SJCRH30 (cell line): ENCODE data around the gene XPC. TPM values are rescaled to one million over a fixed set of nuclear protein-coding genes. Genes with fewer than 3 reads are reported as not detected.

Source experiments
- DNase-seq, 2 experiments: peaks; one replicate each; pipeline ENCODE4 v3.0.0-alpha.2; 2015 to 2020
- H3K27ac ChIP-seq: fragments of 250-450 bp; sonication (Bioruptor Pico); 2 replicates; pipeline ENCODE4 v1.5.1; 2020; ENCODE audit warnings: mild to moderate bottlenecking, moderate library complexity
- H3K27me3 ChIP-seq: fragments of 250-450 bp; sonication (Bioruptor Pico); 2 replicates; pipeline ENCODE4 v1.5.1; 2020; ENCODE audit warnings: mild to moderate bottlenecking, moderate library complexity
- H3K36me3 ChIP-seq: fragments of 250-450 bp; sonication (Bioruptor Pico); 2 replicates; pipeline ENCODE4 v1.5.1; 2020; ENCODE audit warnings: mild to moderate bottlenecking, moderate library complexity
- H3K4me1 ChIP-seq: fragments of 250-450 bp; sonication (Bioruptor Pico); 2 replicates; pipeline ENCODE4 v1.5.1; 2020; ENCODE audit warnings: mild to moderate bottlenecking, moderate library complexity
- H3K4me3 ChIP-seq: fragments of 250-450 bp; sonication (Bioruptor Pico); 2 replicates; pipeline ENCODE4 v1.5.1; 2020; ENCODE audit warnings: mild to moderate bottlenecking, moderate library complexity
- H3K9me3 ChIP-seq: fragments of 250-450 bp; sonication (Bioruptor Pico); replicated peaks from 2 replicates; pipeline ENCODE4 v1.5.1; 2020; ENCODE audit warnings: mild to moderate bottlenecking, moderate library complexity
- total RNA-seq: library from RNA; depleted of rRNA; stranded (reverse); fragments of >200 nt; shearing (Covaris generic); gene quantifications from 2 replicates; pipeline ENCODE4 v1.2.3, GENCODE V29; 2014

The XPC gene
- total RNA-seq, 1 experiment from 2014 or later, result 21.0 TPM

- no peak overlapping the region for H3K27ac ChIP-seq
- DNase-seq, result no peak
- H3K4me3 ChIP-seq, result no peak overlapping the region
- H3K36me3 ChIP-seq, result peaks cover 8% of the 10 kb centered on the region
- no peaks in the 10 kb centered on the region for H3K9me3 ChIP-seq
- peaks cover 28% of the 10 kb centered on the region for H3K4me1 ChIP-seq
- no peaks in the 10 kb centered on the region for H3K27me3 ChIP-seq
Measured at GRCh38 chr3:14141602-14142341, 36.6 kb downstream of the XPC start.

- no peak overlapping the region for H3K27ac ChIP-seq
- H3K36me3 ChIP-seq, result peaks cover 12% of the 10 kb centered on the region
- H3K4me1 ChIP-seq, result peaks cover 27% of the 10 kb centered on the region
- DNase-seq, result no peak
- no peaks in the 10 kb centered on the region for H3K9me3 ChIP-seq
- no peaks in the 10 kb centered on the region for H3K27me3 ChIP-seq
- H3K4me3 ChIP-seq, result no peak overlapping the region
Measured at GRCh38 chr3:14141144-14141543, 37.3 kb downstream of the XPC start.

GRCh38 chr3:14140668-14141067 lies 37.7 kb downstream of the XPC start:
- H3K36me3 ChIP-seq, result peaks cover 16% of the 10 kb centered on the region
- peaks cover 22% of the 10 kb centered on the region for H3K4me1 ChIP-seq
- DNase-seq, result no peak
- H3K9me3 ChIP-seq, result no peaks in the 10 kb centered on the region
- H3K27me3 ChIP-seq, result no peaks in the 10 kb centered on the region
- no peak overlapping the region for H3K4me3 ChIP-seq
- H3K27ac ChIP-seq, result no peak overlapping the region

DNA sequence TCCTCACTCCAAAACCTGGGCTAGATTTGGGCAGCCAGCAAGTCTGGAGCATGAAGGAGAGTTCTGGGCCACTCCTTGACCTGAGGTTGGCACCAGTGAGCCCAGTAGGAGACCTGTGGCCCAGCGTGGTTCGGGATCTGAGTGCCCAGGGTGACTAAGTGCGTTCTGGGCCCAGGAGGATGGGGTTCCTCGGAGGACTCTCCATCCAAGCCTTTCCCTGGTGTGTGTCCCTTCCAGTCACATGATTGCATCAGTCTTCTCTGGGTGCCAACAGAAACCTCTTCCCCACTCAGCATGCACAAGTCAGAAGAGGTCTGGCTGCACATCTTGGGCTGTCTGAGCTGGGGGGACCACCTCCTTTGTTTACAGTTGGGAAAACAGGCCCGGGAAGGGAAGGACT lies 38.6 kb downstream of the XPC start:
- Histone ChIP-seq H3K4me3 (no peak overlapping the region), H3K9me3 (no peaks in the 10 kb centered on the region), H3K27me3 (no peaks in the 10 kb centered on the region), H3K4me1 (peaks cover 17% of the 10 kb centered on the region), H3K27ac (no peak overlapping the region), H3K36me3 (peaks cover 16% of the 10 kb centered on the region)
- no peak for DNase-seq

GRCh38 chr3:14138878-14139655 lies 39.3 kb downstream of the XPC start:
- H3K27ac ChIP-seq, result no peak overlapping the region
- peaks cover 11% of the 10 kb centered on the region for H3K4me1 ChIP-seq
- H3K36me3 ChIP-seq, result peaks cover 21% of the 10 kb centered on the region
- no peak for DNase-seq
- no peaks in the 10 kb centered on the region for H3K27me3 ChIP-seq
- no peaks in the 10 kb centered on the region for H3K9me3 ChIP-seq
- H3K4me3 ChIP-seq, result no peak overlapping the region

- peaks cover 3% of the 10 kb centered on the region for H3K4me1 ChIP-seq
- no peaks in the 10 kb centered on the region for H3K27me3 ChIP-seq
- no peak for DNase-seq
- no peak overlapping the region for H3K4me3 ChIP-seq
- H3K27ac ChIP-seq, result no peak overlapping the region
- no peaks in the 10 kb centered on the region for H3K9me3 ChIP-seq
- H3K36me3 ChIP-seq, result peaks cover 29% of the 10 kb centered on the region
Measured at GRCh38 chr3:14138109-14138877, 40.1 kb downstream of the XPC start.

- Histone ChIP-seq H3K4me1 (no peaks in the 10 kb centered on the region), H3K27ac (no peak overlapping the region), H3K4me3 (no peak overlapping the region), H3K27me3 (no peaks in the 10 kb centered on the region), H3K9me3 (no peaks in the 10 kb centered on the region), H3K36me3 (peaks cover 35% of the 10 kb centered on the region)
- no peak for DNase-seq
Measured at GRCh38 chr3:14137445-14137844, 41.0 kb downstream of the XPC start.

GRCh38 chr3:14137004-14137403 lies 41.4 kb downstream of the XPC start:
- no peak overlapping the region for H3K4me3 ChIP-seq
- no peaks in the 10 kb centered on the region for H3K27me3 ChIP-seq
- no peaks in the 10 kb centered on the region for H3K9me3 ChIP-seq
- no peak for DNase-seq
- peaks cover 36% of the 10 kb centered on the region for H3K36me3 ChIP-seq
- H3K4me1 ChIP-seq, result no peaks in the 10 kb centered on the region
- H3K27ac ChIP-seq, result no peak overlapping the region

GRCh38 chr3:14135581-14135980 lies 42.8 kb downstream of the XPC start:
- H3K27me3 ChIP-seq, result no peaks in the 10 kb centered on the region
- DNase-seq, result no peak
- H3K36me3 ChIP-seq, result peaks cover 47% of the 10 kb centered on the region
- no peak overlapping the region for H3K27ac ChIP-seq
- no peaks in the 10 kb centered on the region for H3K4me1 ChIP-seq
- H3K9me3 ChIP-seq, result no peaks in the 10 kb centered on the region
- H3K4me3 ChIP-seq, result no peak overlapping the region

DNA sequence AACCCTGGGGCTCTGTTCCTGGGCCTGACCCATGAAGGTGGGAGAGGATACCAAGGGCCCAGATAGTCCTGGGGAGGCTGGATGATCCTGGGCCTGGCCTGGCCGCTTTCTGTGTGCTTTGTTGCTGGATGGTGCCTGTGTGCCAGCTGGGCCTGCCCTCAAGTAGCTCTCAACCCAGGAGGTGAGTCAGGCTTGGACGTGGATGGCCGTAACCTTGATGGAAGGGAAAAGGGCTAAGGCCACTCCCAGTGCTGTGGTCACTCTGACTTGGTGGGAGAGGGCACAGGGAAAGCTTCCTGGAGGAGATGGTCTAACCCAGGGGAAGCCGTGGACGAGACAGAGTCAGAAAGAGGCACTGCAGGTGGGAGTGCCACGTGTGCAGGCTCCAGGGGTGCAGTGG lies 44.1 kb downstream of the XPC start:
- no peaks in the 10 kb centered on the region for H3K27me3 ChIP-seq

DNA sequence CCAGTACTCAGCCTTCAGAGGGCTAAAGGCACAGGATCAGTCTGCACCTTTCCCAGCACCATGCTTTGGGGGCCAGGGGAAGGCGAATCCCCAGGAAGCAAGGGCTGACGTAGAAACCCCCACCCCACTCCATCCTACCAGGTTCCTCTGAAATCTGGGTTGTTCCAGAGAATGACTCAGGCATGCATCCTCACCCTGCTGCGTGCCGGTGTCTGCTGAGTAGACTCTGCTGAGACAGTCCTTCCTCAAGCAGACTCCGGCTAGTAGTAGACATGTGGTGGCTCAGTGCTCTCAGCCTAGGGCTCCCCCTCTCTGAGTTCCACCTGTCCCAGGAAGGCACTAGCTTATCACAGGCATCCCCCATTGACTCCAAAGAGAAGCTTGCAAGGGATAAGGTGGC lies 44.5 kb downstream of the XPC start:
- H3K9me3 ChIP-seq, result no peaks in the 10 kb centered on the region
- DNase-seq, result no peak
- H3K27me3 ChIP-seq, result no peaks in the 10 kb centered on the region
- no peak overlapping the region for H3K4me3 ChIP-seq
- H3K36me3 ChIP-seq, result peaks cover 56% of the 10 kb centered on the region
- H3K27ac ChIP-seq, result no peak overlapping the region
- no peaks in the 10 kb centered on the region for H3K4me1 ChIP-seq

More for the DNA sequence above, 44.1 kb downstream of the XPC start:
- H3K4me1 ChIP-seq, result no peaks in the 10 kb centered on the region
- peaks cover 57% of the 10 kb centered on the region for H3K36me3 ChIP-seq
- no peak overlapping the region for H3K27ac ChIP-seq
- no peak for DNase-seq
- H3K9me3 ChIP-seq, result no peaks in the 10 kb centered on the region
- H3K4me3 ChIP-seq, result no peak overlapping the region

DNA sequence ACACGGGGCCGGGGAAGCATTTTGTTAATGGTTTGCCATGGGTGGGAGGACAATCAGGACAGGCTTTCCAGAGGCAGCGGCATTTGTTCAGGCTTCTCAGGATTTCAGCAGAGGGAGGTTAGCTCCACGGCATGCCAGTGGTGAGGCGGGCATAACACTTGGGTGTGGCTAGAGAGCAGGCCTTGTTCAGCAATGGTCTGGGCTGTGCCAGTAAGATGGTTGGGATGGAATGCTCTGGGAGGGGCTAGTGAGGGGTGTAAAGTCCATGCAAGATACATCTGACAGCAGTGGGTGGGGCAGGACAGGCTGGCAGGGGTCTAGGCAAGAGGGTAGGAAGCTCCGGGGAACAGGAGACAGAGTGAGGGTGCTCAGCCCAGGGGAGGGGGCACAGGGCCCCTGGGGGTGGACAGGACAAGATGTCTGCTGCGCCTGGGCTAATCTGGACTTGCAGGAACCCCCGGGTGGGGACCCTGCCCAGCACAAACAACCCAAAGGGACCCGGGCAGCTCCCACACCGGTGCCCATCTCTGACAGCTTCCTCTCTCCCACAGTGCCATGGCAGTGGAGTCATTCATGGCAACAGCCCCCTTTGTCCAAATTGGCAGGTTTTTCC lies 45.1 kb downstream of the XPC start:
- no peaks in the 10 kb centered on the region for H3K9me3 ChIP-seq
- H3K4me1 ChIP-seq, result no peaks in the 10 kb centered on the region
- no peak overlapping the region for H3K27ac ChIP-seq
- DNase-seq, result no peak
- H3K4me3 ChIP-seq, result no peak overlapping the region
- H3K27me3 ChIP-seq, result no peaks in the 10 kb centered on the region
- peaks cover 62% of the 10 kb centered on the region for H3K36me3 ChIP-seq

DNA sequence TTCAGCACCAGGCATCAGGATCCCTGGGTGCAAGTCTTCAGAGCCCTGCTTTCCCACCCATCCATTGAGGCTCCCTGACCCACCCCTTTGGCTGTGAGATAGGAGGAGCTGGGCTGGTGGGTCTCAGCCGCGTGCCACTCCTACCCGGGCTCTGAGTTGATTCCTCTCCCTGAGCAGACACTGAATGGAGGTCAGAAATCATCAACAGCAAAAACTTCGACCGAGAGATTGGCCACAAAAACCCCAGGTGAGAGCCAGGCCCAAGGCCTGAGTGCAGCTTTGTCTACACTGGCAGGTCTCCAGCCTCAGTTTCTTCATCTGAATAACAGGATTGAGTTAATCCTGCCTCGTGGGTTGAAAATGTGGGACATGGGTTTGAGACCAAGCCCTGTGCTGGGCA lies 45.7 kb downstream of the XPC start:
- Histone ChIP-seq H3K4me1 (no peaks in the 10 kb centered on the region), H3K27ac (no peak overlapping the region), H3K4me3 (no peak overlapping the region), H3K9me3 (no peaks in the 10 kb centered on the region), H3K27me3 (no peaks in the 10 kb centered on the region), H3K36me3 (peaks cover 60% of the 10 kb centered on the region)
- DNase-seq, result no peak

- no peak overlapping the region for H3K4me3 ChIP-seq
- H3K27me3 ChIP-seq, result no peaks in the 10 kb centered on the region
- DNase-seq, result no peak
- H3K27ac ChIP-seq, result no peak overlapping the region
- H3K36me3 ChIP-seq, result peaks cover 59% of the 10 kb centered on the region
- no peaks in the 10 kb centered on the region for H3K9me3 ChIP-seq
- H3K4me1 ChIP-seq, result no peaks in the 10 kb centered on the region
Measured at GRCh38 chr3:14132120-14132519, 46.3 kb downstream of the XPC start.

DNA sequence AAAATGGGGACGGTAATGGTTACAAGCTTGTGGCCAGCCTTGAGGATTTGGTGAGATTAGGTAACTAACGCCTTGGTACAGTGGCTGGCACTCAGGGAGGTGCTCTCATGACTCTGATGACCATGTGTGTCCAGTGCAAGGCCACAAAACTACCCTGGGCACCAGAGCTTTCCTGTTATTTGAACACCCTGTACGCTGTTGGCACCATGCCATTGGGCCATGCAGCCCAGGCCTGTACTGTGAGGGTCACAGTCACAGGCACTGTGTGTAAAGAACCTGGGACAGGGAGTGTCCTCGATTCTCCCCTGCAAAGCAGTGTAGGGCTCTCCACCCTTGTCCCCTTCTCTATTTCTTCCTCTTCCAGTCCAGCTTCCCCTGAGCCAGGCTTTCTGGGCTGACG lies 47.3 kb downstream of the XPC start:
- peaks cover 55% of the 10 kb centered on the region for H3K36me3 ChIP-seq

More for the DNA sequence above, 47.3 kb downstream of the XPC start:
- no peaks in the 10 kb centered on the region for H3K9me3 ChIP-seq
- H3K4me3 ChIP-seq, result no peak overlapping the region
- DNase-seq, result no peak
- H3K27ac ChIP-seq, result no peak overlapping the region
- peaks cover 1% of the 10 kb centered on the region; the same call in 1 of the 2 replicates for H3K4me1 ChIP-seq
- H3K27me3 ChIP-seq, result no peaks in the 10 kb centered on the region
